Activated CD8-positive, alpha-beta T cell treated with anti-CD3 and anti-CD28 coated beads for 36 hours (primary cell): Measurements from ENCODE around the gene PTAFR. TPM values are rescaled to one million over a fixed set of nuclear protein-coding genes. Genes with fewer than 3 reads are reported as not detected.

Experiments used
- ATAC-seq: fragments of 200-7000 bp; cut with Tn5 transposase; one replicate; pipeline ENCODE4 v1.10.0; 2021; ENCODE audit warnings: mild to moderate bottlenecking, moderate library complexity
- CTCF ChIA-PET: fragments of 350-600 bp; sonication (Branson Sonifier 250); formaldehyde crosslinking; loops from one replicate; lab custom pipeline; 2021; ENCODE audit warnings: antibody characterized with exemption; lab: Charles Lee
- POLR2A ChIA-PET: fragments of 350-600 bp; sonication (Branson Sonifier 250); formaldehyde crosslinking; loops from one replicate; lab custom pipeline; 2021; ENCODE audit warnings: antibody characterized with exemption; lab: Charles Lee
- DNase-seq: peaks from one replicate; pipeline ENCODE4 v3.0.0-alpha.2; 2020
- H3K27ac Mint-ChIP-seq: one replicate; pipeline ENCODE4 v1.8.0; 2021; ENCODE audit warnings: mild to moderate bottlenecking, mixed read lengths
- H3K27me3 Mint-ChIP-seq: one replicate; pipeline ENCODE4 v1.8.0; 2021; ENCODE audit warnings: mixed read lengths
- H3K36me3 Mint-ChIP-seq: one replicate; pipeline ENCODE4 v1.8.0; 2021; ENCODE audit warnings: low read depth, mixed read lengths
- H3K4me1 Mint-ChIP-seq: one replicate; pipeline ENCODE4 v1.8.0; 2021; ENCODE audit warnings: low read depth, mixed read lengths
- H3K4me3 Mint-ChIP-seq: one replicate; pipeline ENCODE4 v1.8.0; 2021; ENCODE audit warnings: mild to moderate bottlenecking, moderate library complexity, mixed read lengths
- H3K9me3 Mint-ChIP-seq: one replicate; pipeline ENCODE4 v1.8.0; 2021; ENCODE audit warnings: mixed read lengths
- CTCF ChIP-seq: fragments of 200-600 bp; IDR thresholded peaks from one replicate; pipeline ENCODE4 v1.8.0; 2022; ENCODE audit warnings: antibody characterized with exemption, mild to moderate bottlenecking
- intact Hi-C: fragments of 100-400 bp; cut with micrococcal nuclease; formaldehyde crosslinking; loops from one replicate; pipeline ENCODE4 v1.10.0; 2022
- total RNA-seq, 2 experiments: library from RNA; stranded (reverse); gene quantifications; one replicate each; pipeline ENCODE4 v1.2.3, GENCODE V29; 2021

The PTAFR gene
- under 1 TPM; 0.16 to 0.25 TPM for total RNA-seq

GRCh38 chr1:28176492-28177470, at the start of gene PTAFR:
Gene PTAFR (minus strand): TSS chr1:28176690. CDS start chr1:28151021, 25,669 bp downstream.
- TF ChIP-seq CTCF, result no peak
- no peak for ATAC-seq
- CTCF ChIA-PET, result no interaction called here
- POLR2A ChIA-PET, result no interaction called here
- H3K36me3 Mint-ChIP-seq, result no peaks in the 10 kb centered on the region
- peaks cover 48% of the 10 kb centered on the region for H3K27me3 Mint-ChIP-seq
- no peak within 1 kb of the TSS for H3K27ac Mint-ChIP-seq
- H3K9me3 Mint-ChIP-seq, result no peaks in the 10 kb centered on the region
- intact Hi-C loops, result no loop called here
- H3K4me3 Mint-ChIP-seq, result no peak within 1 kb of the TSS
- no peak for DNase-seq
- H3K4me1 Mint-ChIP-seq, result peaks cover 31% of the 10 kb centered on the region

- DNase-seq (no peak), ATAC-seq (no peak)
- peaks cover 18% of the 10 kb centered on the region for H3K36me3 Mint-ChIP-seq
- H3K27ac Mint-ChIP-seq, result no peak overlapping the region
- H3K4me1 Mint-ChIP-seq, result peaks cover 3% of the 10 kb centered on the region
- intact Hi-C loops, result no loop called here
- POLR2A ChIA-PET, result interaction anchor here (0.6 kb wide), 1 partner anchor 18 kb away, joined by 3 read pairs; no protein-coding TSS in a partner anchor
- H3K4me3 Mint-ChIP-seq, result no peak overlapping the region
- CTCF ChIA-PET, result interaction anchor here (0.6 to 7.6 kb wide), 4 partner anchors 12 to 124 kb away, joined by 3 to 149 read pairs (median 3); partner anchors contain the start of gene EYA3
- no peaks in the 10 kb centered on the region for H3K27me3 Mint-ChIP-seq
- H3K9me3 Mint-ChIP-seq, result no peaks in the 10 kb centered on the region
- TF ChIP-seq CTCF, result no peak
These were observed 36.8 kb upstream of the PTAFR start for GRCh38 chr1:28213315-28213714.

- DNase-seq (no peak), ATAC-seq (no peak)
- H3K9me3 Mint-ChIP-seq, result no peaks in the 10 kb centered on the region
- CTCF ChIA-PET, result interaction anchor here (0.6 to 7.6 kb wide), 36 partner anchors 9 to 267 kb away, joined by 3 to 149 read pairs (median 4); partner anchors contain the start of genes ATP5IF1 and EYA3
- no peaks in the 10 kb centered on the region for H3K27me3 Mint-ChIP-seq
- no peak for TF ChIP-seq CTCF
- no peak overlapping the region for H3K4me3 Mint-ChIP-seq
- peaks cover 3% of the 10 kb centered on the region for H3K4me1 Mint-ChIP-seq
- intact Hi-C loops, result loop anchor here (2.0 kb wide), 1 partner anchor 119 kb away; no protein-coding TSS in a partner anchor
- POLR2A ChIA-PET, result interaction anchor here (0.6 to 2.7 kb wide), 5 partner anchors 11 to 848 kb away, joined by 3 to 12 read pairs (median 3); partner anchors contain the start of gene EYA3
- H3K36me3 Mint-ChIP-seq, result peaks cover 23% of the 10 kb centered on the region
- no peak overlapping the region for H3K27ac Mint-ChIP-seq
These were observed 33.2 kb upstream of the PTAFR start for GRCh38 chr1:28209700-28210099.

GRCh38 chr1:28208818-28209441, 32.4 kb upstream of the PTAFR start:
- no peaks in the 10 kb centered on the region for H3K27me3 Mint-ChIP-seq
- H3K9me3 Mint-ChIP-seq, result no peaks in the 10 kb centered on the region
- no peak overlapping the region for H3K4me3 Mint-ChIP-seq
- TF ChIP-seq CTCF, result peak; percentile 81
- DNase-seq (peak; percentile 82), ATAC-seq (peak; percentile 88)
- ChIA-PET POLR2A (interaction anchor here (0.6 to 2.7 kb wide), 4 partner anchors 12 to 847 kb away, joined by 3 to 12 read pairs (median 4); partner anchors contain the start of gene EYA3), CTCF (interaction anchor here (0.6 to 7.6 kb wide), 38 partner anchors 9 to 266 kb away, joined by 3 to 149 read pairs (median 4); partner anchors contain the start of genes ATP5IF1, EYA3 and XKR8)
- H3K4me1 Mint-ChIP-seq, result peaks cover 3% of the 10 kb centered on the region
- intact Hi-C loops, result loop anchor here (2.0 kb wide), 1 partner anchor 118 kb away; no protein-coding TSS in a partner anchor
- H3K27ac Mint-ChIP-seq, result no peak overlapping the region
- H3K36me3 Mint-ChIP-seq, result peaks cover 26% of the 10 kb centered on the region
